C4-2B (cell line): Measurements from ENCODE around the gene NRP1.

Source experiments
- H3K27ac ChIP-seq: fragments of 450-650 bp; 2 replicates; pipeline ENCODE4 v1.5.1; 2017
- CTCF ChIP-seq: fragments of 450-650 bp; conservative IDR thresholded peaks from 2 replicates; pipeline ENCODE4 v1.5.1; 2017; ENCODE audit warnings: mild to moderate bottlenecking
- ZFX ChIP-seq: fragments of 450-650 bp; IDR thresholded peaks from 2 replicates; pipeline ENCODE4 v1.6.1; 2017

The NRP1 gene

GRCh38 chr10:33244354-33244967, 90.0 kb downstream of the NRP1 start:
- no peak overlapping the region for H3K27ac ChIP-seq
- TF ChIP-seq ZFX (no peak), CTCF (no peak)

GRCh38 chr10:33243703-33244102, 90.8 kb downstream of the NRP1 start:
- H3K27ac ChIP-seq, result no peak overlapping the region
- TF ChIP-seq CTCF, result no peak
- TF ChIP-seq ZFX, result no peak

GRCh38 chr10:33242931-33243330, 91.5 kb downstream of the NRP1 start:
- no peak overlapping the region for H3K27ac ChIP-seq

GRCh38 chr10:33241351-33241750, 93.1 kb downstream of the NRP1 start:
- TF ChIP-seq ZFX (no peak), CTCF (no peak)
- no peak overlapping the region for H3K27ac ChIP-seq

More at GRCh38 chr10:33242931-33243330, 91.5 kb downstream of the NRP1 start:
- no peak for TF ChIP-seq ZFX
- TF ChIP-seq CTCF, result no peak

- TF ChIP-seq CTCF (no peak), ZFX (no peak)
- H3K27ac ChIP-seq, result no peak overlapping the region
Observed at GRCh38 chr10:33240931-33241330, 93.5 kb downstream of the NRP1 start.

- TF ChIP-seq ZFX, result no peak
- TF ChIP-seq CTCF, result no peak
- H3K27ac ChIP-seq, result no peak overlapping the region
Observed at GRCh38 chr10:33240258-33240657, 94.2 kb downstream of the NRP1 start.

- no peak for TF ChIP-seq CTCF
- no peak for TF ChIP-seq ZFX
Observed at GRCh38 chr10:33239257-33239656, 95.2 kb downstream of the NRP1 start.

More at GRCh38 chr10:33239257-33239656, 95.2 kb downstream of the NRP1 start:
- H3K27ac ChIP-seq, result no peak overlapping the region
